ENCODE data around the gene CDH13.

DNA sequence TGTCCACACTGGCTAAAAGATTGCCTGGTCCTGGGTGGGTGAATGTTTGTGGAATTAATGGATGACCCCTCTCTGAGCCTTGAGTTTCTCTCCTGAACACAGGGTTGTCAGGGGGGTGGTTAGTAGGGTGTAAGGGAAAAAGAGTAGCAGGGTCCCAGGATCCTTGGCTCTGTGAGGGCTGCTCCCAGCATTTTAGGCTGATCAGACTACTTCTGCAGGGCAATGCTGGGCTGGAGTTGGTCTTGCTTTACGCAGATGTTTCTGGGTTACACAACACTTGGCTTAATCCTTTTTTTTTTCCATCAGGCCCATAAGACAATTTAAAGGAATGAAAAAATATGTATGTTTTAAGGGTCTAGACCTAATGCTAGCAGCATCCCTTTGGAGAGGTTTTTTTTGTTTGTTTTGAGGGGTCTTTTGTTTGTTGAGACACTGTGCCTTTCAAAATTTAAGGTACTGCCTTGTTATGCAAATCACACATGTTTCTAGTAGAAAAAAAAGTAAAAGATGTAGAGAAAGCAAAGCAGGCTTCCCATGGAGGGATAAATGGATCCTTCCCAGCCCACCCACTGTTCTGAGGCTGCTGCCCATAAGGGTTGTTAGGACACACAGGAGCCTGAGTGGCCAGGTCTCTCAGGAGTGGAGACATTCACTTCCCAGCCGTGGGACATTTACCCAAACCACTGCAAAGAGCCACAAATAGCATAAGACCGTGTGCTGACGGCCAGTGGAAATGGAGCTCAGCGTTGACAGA is 955.4 kb downstream of the CDH13 start:
- TF ChIP-seq ETV6 (IDR thresholded peaks at IDR 0.05; ENCODE audit: borderline replicate concordance in 1 of 2, low read depth in 2 of 2, low read length in 1 of 2) (no peak), ETV6 (CRISPR knock-in tag; IDR thresholded peaks at IDR 0.05; ENCODE audit: borderline replicate concordance) (no peak), SMARCC2 (IDR thresholded peaks at IDR 0.05; ENCODE audit: low read depth) (no peak), RBM22 (IDR thresholded peaks at IDR 0.05; ENCODE audit: low read depth, low read length, poor library complexity, severe bottlenecking) (no peak), SMARCE1 (IDR thresholded peaks at IDR 0.05) (no peak), RBFOX2 (IDR thresholded peaks at IDR 0.05; ENCODE audit: low read depth, low read length) (no peak)
- TF ChIP-seq, protein P1, sequence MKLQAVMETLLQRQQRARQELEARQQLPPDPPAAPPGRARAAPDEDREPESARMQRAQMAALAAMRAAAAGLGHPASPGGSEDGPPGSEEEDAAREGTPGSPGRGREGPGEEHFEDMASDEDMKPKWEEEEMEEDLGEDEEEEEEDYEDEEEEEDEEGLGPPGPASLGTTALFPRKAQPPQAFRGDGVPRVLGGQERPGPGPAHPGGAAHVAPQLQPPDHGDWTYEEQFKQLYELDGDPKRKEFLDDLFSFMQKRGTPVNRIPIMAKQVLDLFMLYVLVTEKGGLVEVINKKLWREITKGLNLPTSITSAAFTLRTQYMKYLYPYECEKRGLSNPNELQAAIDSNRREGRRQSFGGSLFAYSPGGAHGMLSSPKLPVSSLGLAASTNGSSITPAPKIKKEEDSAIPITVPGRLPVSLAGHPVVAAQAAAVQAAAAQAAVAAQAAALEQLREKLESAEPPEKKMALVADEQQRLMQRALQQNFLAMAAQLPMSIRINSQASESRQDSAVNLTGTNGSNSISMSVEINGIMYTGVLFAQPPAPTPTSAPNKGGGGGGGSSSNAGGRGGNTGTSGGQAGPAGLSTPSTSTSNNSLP (IDR thresholded peaks at IDR 0.05; ENCODE audit: borderline replicate concordance, low read depth, low read length): no peak
- TF ChIP-seq, protein P2, sequence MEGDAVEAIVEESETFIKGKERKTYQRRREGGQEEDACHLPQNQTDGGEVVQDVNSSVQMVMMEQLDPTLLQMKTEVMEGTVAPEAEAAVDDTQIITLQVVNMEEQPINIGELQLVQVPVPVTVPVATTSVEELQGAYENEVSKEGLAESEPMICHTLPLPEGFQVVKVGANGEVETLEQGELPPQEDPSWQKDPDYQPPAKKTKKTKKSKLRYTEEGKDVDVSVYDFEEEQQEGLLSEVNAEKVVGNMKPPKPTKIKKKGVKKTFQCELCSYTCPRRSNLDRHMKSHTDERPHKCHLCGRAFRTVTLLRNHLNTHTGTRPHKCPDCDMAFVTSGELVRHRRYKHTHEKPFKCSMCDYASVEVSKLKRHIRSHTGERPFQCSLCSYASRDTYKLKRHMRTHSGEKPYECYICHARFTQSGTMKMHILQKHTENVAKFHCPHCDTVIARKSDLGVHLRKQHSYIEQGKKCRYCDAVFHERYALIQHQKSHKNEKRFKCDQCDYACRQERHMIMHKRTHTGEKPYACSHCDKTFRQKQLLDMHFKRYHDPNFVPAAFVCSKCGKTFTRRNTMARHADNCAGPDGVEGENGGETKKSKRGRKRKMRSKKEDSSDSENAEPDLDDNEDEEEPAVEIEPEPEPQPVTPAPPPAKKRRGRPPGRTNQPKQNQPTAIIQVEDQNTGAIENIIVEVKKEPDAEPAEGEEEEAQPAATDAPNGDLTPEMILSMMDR (IDR thresholded peaks at IDR 0.05 in 2 of 3, conservative IDR thresholded peaks at IDR 0.05 in 1 of 3; ENCODE audit: insufficient read depth in 2 of 3, low read depth in 1 of 3, low read length in 3 of 3): no peak

Data from K562 (cell line).